Dendritic cell treated with granulocyte-macrophage colony-stimulating factor and Interleukin-4, amounts not matched to agents 40 ng/mL and 50 ng/mL, for 4 days (primary cell): ENCODE data around the gene ARHGAP24.
"Not testable (repeated sequence)": the region's sequence is repeated elsewhere in the genome, so short reads cannot be mapped to it uniquely, and the experiment has no call there.

Source experiments
- H3K27ac Mint-ChIP-seq: one replicate; pipeline ENCODE4 v1.8.0; 2022; ENCODE audit warnings: mild to moderate bottlenecking, mixed read lengths
- H3K27me3 Mint-ChIP-seq: one replicate; pipeline ENCODE4 v1.8.0; 2022; ENCODE audit warnings: mild to moderate bottlenecking, mixed read lengths
- H3K36me3 Mint-ChIP-seq: one replicate; pipeline ENCODE4 v1.8.0; 2022; ENCODE audit warnings: low read depth, mixed read lengths
- H3K4me1 Mint-ChIP-seq: one replicate; pipeline ENCODE4 v1.8.0; 2022; ENCODE audit warnings: low read depth, mixed read lengths
- H3K4me3 Mint-ChIP-seq: one replicate; pipeline ENCODE4 v1.8.0; 2022; ENCODE audit warnings: mild to moderate bottlenecking, moderate library complexity, mixed read lengths
- H3K9me3 Mint-ChIP-seq: one replicate; pipeline ENCODE4 v1.8.0; 2022; ENCODE audit warnings: mixed read lengths
- intact Hi-C: fragments of 100-400 bp; cut with micrococcal nuclease; formaldehyde crosslinking; loops from one replicate; pipeline ENCODE4 v1.15.0; 2022

Gene ARHGAP24

DNA sequence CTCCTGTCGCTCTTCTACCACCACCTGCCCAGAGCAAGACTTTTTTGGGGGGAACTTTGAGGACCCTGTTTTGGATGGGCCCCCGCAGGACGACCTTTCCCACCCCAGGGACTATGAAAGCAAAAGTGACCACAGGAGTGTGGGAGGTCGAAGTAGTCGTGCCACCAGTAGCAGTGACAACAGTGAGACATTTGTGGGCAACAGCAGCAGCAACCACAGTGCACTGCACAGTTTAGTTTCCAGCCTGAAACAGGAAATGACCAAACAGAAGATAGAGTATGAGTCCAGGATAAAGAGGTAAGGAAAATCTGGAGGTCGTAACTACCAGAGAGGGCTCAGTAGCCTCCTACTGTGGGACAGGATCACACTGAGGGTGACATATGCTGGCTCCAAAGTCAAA is 520.4 kb downstream of the ARHGAP24 start:
- Mint-ChIP-seq H3K4me1 (no peaks in the 10 kb centered on the region), H3K4me3 (no peak overlapping the region), H3K9me3 (no peaks in the 10 kb centered on the region), H3K27ac (no peak overlapping the region), H3K27me3 (no peaks in the 10 kb centered on the region), H3K36me3 (peaks cover 9% of the 10 kb centered on the region)
- intact Hi-C loops: no loop called here

DNA sequence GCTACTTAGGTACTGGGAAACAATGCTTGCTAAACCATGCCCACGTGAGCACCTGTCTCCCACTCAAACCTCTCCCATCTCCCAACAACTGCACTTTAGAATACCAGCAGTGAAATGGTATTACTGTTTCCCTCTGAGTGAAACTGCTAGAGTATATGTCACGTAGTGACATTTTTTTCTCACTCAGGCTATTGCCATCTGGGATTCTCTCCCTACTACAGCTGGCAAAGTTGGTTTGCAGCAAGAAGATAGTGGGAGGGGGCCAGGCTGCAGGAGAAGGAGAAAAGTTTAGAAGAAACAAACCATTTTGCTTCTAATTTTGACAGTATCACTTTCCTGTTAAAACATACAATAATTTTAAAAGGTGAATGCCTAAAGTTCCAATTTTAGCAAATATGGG is 526.6 kb downstream of the ARHGAP24 start:
- peaks cover 7% of the 10 kb centered on the region for H3K36me3 Mint-ChIP-seq
- no peaks in the 10 kb centered on the region for H3K4me1 Mint-ChIP-seq
- H3K27ac Mint-ChIP-seq: no peak overlapping the region
- H3K9me3 Mint-ChIP-seq: no peaks in the 10 kb centered on the region
- no peaks in the 10 kb centered on the region for H3K27me3 Mint-ChIP-seq
- H3K4me3 Mint-ChIP-seq: no peak overlapping the region
- intact Hi-C loops: no loop called here

DNA sequence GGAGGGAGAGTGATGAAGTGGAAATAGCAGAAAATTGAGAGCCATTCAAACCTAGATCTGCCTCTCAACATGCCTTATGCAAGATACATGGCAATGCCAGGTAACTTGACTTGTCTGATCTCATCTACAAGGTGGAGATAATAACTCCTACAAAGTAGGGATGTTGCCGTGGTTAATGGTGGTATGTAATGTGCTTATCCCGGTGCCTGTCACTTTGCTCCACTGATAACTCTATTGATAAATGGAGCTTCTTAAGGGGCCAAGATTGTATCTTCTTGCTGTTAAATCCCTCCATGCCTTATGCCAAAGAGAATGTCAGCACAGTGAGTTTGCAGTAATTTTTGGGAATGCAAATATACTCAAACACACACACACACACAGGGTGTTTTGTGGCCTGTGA is 529.1 kb downstream of the ARHGAP24 start:
- Mint-ChIP-seq H3K4me3 (no peak overlapping the region), H3K36me3 (peaks cover 7% of the 10 kb centered on the region), H3K27me3 (no peaks in the 10 kb centered on the region), H3K4me1 (no peaks in the 10 kb centered on the region), H3K27ac (no peak overlapping the region), H3K9me3 (no peaks in the 10 kb centered on the region)
- intact Hi-C loops: no loop called here

DNA sequence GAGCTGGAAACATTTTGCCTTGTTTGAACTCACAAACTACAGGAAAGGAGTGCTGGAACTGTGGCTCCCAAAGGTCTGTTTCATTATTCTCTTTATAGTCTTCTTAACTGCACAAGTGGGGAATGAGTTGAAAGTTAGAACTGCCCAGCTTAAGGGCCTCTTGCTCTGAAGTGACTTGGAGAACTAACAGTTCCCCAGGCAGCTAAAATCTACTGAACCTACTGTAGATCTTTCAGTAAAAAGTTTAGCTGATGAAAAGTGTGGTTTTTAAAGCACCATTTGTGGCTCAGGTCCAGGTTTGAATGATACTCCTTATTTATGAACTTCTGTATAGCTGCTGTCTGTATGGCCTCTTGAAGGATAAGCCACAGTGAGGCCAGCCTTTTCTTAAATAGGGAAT is 531.1 kb downstream of the ARHGAP24 start:
- Mint-ChIP-seq H3K27me3 (no peaks in the 10 kb centered on the region), H3K4me3 (no peak overlapping the region), H3K9me3 (no peaks in the 10 kb centered on the region), H3K36me3 (peaks cover 7% of the 10 kb centered on the region), H3K27ac (no peak overlapping the region), H3K4me1 (no peaks in the 10 kb centered on the region)
- intact Hi-C loops: no loop called here

DNA sequence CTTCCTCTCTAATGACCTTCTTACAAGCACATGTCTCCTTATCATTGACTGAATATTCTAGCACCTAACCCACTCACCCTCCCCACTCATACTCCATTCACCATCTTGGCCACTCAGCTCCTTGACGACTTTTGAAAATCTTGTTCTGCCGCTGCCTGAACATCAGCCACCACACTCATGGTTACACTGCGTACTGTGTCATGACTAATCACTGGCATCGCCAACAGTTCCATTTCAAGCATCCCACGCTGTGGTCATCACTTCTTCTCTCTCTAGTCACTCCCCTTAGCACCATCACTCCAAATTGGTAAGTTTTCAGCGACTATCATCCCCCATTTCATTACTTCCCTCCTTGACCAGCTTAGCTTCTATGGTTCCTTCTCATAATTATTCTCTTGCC is 532.1 kb downstream of the ARHGAP24 start:
- H3K9me3 Mint-ChIP-seq: no peaks in the 10 kb centered on the region
- no peak overlapping the region for H3K4me3 Mint-ChIP-seq
- intact Hi-C loops: no loop called here
- H3K27ac Mint-ChIP-seq: no peak overlapping the region
- no peaks in the 10 kb centered on the region for H3K4me1 Mint-ChIP-seq
- H3K27me3 Mint-ChIP-seq: no peaks in the 10 kb centered on the region
- H3K36me3 Mint-ChIP-seq: peaks cover 7% of the 10 kb centered on the region

DNA sequence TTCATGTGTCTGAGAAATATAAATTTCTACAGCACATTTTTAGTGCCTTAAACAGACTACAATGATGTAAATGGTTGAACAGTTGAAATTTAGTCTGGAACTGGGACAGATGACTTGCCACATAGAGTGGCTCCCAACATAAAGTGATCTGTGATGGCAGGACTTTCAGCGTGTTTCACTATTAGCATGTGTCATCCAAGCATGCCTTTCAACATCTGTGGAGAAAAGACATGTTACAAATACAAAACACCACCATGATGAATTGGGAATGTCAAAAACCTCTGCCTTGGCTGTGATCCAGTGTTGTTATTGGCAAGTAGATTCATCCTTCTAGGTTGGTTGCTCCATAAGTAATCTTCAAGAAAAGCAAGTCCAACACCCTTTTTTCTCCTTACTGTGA is 536.2 kb downstream of the ARHGAP24 start:
- Mint-ChIP-seq H3K4me3 (no peak overlapping the region), H3K27ac (no peak overlapping the region), H3K4me1 (no peaks in the 10 kb centered on the region), H3K27me3 (no peaks in the 10 kb centered on the region), H3K36me3 (no peaks in the 10 kb centered on the region), H3K9me3 (no peaks in the 10 kb centered on the region)
- intact Hi-C loops: no loop called here

DNA sequence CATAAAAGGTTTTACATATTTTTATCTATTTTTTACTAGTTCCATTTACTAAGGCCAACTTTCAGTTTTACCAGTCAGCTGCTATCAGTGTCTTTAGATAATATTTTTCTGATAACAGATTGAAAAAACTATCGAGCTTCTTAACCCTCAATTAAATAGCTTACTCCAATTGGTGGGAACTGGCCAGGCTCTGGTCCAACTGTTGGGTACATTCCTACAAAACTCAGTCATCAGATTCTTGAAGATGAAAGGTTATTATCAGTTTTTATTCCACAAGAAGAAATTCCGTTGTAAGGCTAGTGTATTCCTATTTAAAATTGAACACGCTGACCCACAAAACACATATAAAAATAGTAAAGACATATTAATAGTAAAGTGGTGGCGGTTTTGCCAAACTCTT is 538.7 kb downstream of the ARHGAP24 start:
- no peak overlapping the region for H3K27ac Mint-ChIP-seq

DNA sequence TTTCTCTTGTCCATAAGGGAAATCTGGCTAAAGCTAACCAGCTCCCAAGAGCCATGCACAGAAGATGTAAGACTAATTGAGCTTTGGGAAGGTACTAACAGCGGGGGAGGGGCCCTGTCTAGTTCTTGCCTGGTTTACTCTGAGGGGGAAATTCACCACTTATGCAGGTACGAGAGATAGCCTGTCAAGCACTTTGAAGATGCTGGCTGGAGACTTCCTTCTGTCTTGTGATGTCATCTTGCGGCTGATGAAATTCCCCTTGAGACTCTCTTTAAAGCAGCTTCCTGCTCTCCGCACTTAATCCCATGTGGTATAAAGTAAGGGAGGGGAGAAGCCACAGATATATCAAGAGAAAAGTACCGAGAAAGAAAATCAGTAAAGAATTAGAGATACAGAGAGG is 539.6 kb downstream of the ARHGAP24 start:
- H3K27ac Mint-ChIP-seq: no peak overlapping the region
- H3K36me3 Mint-ChIP-seq: no peaks in the 10 kb centered on the region
- H3K4me3 Mint-ChIP-seq: no peak overlapping the region
- H3K27me3 Mint-ChIP-seq: no peaks in the 10 kb centered on the region
- intact Hi-C loops: no loop called here
- no peaks in the 10 kb centered on the region for H3K9me3 Mint-ChIP-seq
- H3K4me1 Mint-ChIP-seq: no peaks in the 10 kb centered on the region

More for the DNA sequence above, 538.7 kb downstream of the ARHGAP24 start:
- H3K4me1 Mint-ChIP-seq: no peaks in the 10 kb centered on the region
- H3K36me3 Mint-ChIP-seq: no peaks in the 10 kb centered on the region
- H3K9me3 Mint-ChIP-seq: no peaks in the 10 kb centered on the region
- no peaks in the 10 kb centered on the region for H3K27me3 Mint-ChIP-seq
- no peak overlapping the region for H3K4me3 Mint-ChIP-seq
- intact Hi-C loops: no loop called here

DNA sequence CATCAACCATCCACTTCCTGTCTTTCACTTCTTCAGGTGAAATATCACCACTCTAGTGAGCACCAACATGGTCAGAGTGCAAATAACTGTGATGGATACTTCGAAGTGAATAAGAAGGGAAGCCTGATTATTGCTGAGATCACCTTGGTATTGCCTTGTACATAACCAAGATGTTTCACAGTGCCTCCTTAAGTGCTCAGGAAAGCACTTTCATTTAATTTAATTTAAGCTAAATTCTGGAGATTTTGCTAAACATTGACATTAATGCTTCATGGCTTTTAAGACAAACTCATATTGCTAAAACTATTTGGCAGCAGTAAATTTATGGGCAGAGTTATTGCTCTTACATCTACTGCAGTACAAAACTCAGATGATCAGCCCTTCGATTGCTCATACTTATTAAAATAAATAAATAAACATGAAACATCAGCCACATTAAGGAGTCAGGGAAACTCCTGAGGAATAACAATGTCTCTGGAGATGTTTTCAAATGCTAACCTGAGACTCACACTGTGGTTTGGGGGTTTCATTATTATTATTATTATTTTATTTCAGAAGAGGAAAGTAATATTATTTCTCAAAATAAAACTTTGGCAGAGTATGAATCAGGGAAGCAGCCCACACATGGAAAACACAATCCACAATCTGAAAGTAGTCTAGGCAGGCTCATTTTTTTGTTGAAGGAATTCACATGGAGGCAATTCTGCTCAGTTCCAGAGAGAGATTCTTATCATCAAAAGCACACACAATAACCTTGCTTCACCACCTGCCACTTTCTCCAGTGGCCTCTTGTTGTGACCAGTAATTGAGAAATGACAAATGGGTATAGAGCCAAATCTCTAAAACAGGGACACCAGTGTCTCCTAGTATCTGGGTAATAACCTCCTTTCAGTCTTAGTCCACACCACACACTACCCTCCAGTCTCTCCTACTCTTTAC is 540.7 kb downstream of the ARHGAP24 start:
- Mint-ChIP-seq H3K4me3 (no peak overlapping the region), H3K27me3 (no peaks in the 10 kb centered on the region)
- intact Hi-C loops: no loop called here

DNA sequence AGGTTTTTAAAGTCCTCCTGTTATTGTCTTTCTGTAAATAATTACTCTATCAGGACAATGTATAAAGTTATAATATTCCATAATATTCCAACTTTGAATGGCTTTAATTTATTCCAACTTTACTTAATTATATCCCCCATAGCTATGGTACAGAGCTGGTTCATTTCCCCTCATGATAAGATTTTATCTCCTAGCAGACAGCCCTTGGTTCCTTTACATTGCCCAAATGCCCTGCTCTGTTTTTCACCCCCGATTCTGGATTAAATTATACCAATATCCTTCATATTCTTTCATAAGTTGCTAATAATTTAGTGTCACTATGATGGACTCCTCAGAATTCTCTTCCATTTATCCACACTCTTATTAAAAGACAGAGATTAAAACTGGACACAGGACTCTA is 544.4 kb downstream of the ARHGAP24 start:
- H3K9me3 Mint-ChIP-seq: no peaks in the 10 kb centered on the region
- peaks cover 2% of the 10 kb centered on the region for H3K4me1 Mint-ChIP-seq
- no peak overlapping the region for H3K4me3 Mint-ChIP-seq
- intact Hi-C loops: no loop called here
- H3K27me3 Mint-ChIP-seq: no peaks in the 10 kb centered on the region
- H3K27ac Mint-ChIP-seq: no peak overlapping the region
- no peaks in the 10 kb centered on the region for H3K36me3 Mint-ChIP-seq

More for the DNA sequence above, 540.7 kb downstream of the ARHGAP24 start:
- no peaks in the 10 kb centered on the region for H3K9me3 Mint-ChIP-seq
- no peak overlapping the region for H3K27ac Mint-ChIP-seq
- no peaks in the 10 kb centered on the region for H3K36me3 Mint-ChIP-seq
- H3K4me1 Mint-ChIP-seq: no peaks in the 10 kb centered on the region

DNA sequence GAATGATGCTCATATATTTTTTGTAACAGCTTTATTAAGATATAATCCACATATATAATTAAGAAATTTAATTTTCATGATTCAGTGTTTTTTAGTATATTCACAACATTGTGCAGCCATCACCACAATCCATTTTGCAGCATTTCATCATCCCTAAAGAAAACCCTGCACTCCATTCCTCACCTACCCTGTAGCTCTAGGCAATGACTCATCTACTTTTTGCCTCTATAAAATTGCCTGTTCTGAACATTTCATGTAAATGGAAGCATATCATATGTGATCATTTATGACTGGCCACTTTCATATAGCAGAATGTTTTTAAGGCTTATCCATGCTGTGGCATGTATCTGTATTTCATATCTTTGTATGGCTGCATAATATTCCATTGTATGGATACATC is 545.0 kb downstream of the ARHGAP24 start:
- Mint-ChIP-seq H3K4me1 (peaks cover 8% of the 10 kb centered on the region), H3K9me3 (no peaks in the 10 kb centered on the region), H3K4me3 (no peak overlapping the region), H3K36me3 (no peaks in the 10 kb centered on the region), H3K27me3 (no peaks in the 10 kb centered on the region), H3K27ac (no peak overlapping the region)
- intact Hi-C loops: no loop called here

DNA sequence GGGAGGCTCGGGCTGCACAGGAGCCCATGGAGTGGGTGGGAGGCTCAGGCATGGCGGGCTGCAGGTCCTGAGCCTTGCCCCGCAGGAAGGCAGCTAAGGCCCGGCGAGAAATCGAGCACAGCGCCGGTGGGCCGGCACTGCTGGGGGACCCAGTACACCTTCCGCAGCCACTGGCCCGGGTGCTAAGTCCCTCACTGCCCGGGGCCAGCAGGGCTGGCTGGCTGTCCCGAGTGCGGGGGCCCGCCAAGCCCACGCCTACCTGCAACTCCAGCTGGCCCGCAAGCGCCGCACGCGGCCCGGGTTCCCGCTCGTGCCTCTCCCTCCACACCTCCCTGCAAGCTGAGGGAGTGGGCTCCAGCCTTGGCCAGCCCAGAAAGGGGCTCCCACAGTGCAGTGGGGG is 546.7 kb downstream of the ARHGAP24 start:
- intact Hi-C loops, H3K9me3 Mint-ChIP-seq, H3K4me1 Mint-ChIP-seq, H3K27me3 Mint-ChIP-seq, H3K36me3 Mint-ChIP-seq, H3K27ac Mint-ChIP-seq, H3K4me3 Mint-ChIP-seq: not testable (repeated sequence)

DNA sequence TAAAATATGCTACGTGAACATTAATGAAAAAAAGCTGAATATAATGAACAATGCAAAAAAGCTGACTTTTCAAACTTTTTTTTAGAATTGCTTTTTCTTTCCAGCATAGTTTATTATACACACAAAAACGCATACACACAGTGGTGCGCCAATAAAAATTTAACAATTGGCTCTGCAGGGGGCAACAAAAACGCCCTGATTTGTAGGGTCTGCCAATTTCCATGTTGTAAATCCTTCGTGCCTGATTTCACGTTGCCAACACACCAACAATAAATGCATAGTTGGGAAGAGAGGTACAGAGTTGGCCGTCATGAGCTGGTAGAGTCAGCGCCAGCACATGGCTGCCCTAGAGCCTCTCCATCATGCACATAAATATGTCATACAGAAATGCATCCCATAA is 551.8 kb downstream of the ARHGAP24 start:
- Mint-ChIP-seq H3K9me3 (no peaks in the 10 kb centered on the region), H3K27me3 (no peaks in the 10 kb centered on the region), H3K4me3 (no peak overlapping the region), H3K27ac (no peak overlapping the region), H3K36me3 (no peaks in the 10 kb centered on the region), H3K4me1 (peaks cover 15% of the 10 kb centered on the region)
- intact Hi-C loops: no loop called here

DNA sequence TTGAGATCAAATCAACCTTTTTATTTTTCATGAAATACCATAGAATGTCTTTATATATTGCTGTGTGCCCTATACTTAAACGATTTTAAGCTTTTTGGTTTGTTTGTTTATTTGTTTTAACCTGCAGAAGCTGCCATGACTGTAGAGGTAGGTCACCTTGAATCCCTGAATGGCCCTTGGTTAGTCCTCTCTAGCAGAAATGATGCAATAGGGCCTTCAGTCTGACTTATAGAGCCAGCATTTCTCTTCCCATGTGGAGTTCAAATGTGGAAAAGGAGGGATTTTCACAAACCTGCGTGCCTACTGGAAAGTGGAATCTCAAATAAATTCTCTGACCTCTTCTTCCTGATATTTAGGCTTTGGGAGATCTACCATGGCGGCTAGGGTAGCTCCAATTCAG is 557.0 kb downstream of the ARHGAP24 start:
- no peaks in the 10 kb centered on the region for H3K36me3 Mint-ChIP-seq
- H3K27me3 Mint-ChIP-seq: no peaks in the 10 kb centered on the region
- intact Hi-C loops: no loop called here
- peaks cover 37% of the 10 kb centered on the region for H3K4me1 Mint-ChIP-seq
- no peak overlapping the region for H3K4me3 Mint-ChIP-seq
- H3K9me3 Mint-ChIP-seq: no peaks in the 10 kb centered on the region
- H3K27ac Mint-ChIP-seq: no peak overlapping the region

DNA sequence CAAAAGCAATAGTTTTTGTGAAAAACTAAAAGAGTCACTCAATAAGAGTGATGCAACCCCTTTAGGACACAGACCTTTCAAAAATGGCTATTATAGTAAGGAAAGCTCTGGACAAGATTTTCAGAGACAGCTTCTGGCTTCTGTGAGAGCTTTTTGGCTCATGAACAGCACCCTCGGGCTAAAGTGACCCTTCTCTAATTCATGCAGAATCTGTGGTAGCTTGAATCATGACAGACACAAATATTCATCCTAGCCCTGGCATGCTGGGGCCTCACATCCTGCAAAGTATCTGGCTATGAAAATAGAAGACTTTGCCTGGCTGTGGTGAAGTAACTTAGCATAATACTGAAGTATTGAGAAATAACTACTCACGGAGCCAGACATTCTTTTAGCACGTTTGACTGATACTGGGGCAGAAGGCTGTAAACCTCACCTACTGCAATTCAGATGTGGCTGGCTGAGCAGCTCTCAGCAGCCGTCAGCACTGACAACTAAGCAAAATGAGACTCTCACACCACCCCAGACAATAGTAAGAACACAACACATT is 557.6 kb downstream of the ARHGAP24 start:
- Mint-ChIP-seq H3K4me3 (no peak overlapping the region), H3K27ac (no peak overlapping the region), H3K9me3 (no peaks in the 10 kb centered on the region), H3K36me3 (no peaks in the 10 kb centered on the region), H3K27me3 (no peaks in the 10 kb centered on the region), H3K4me1 (peaks cover 37% of the 10 kb centered on the region)
- intact Hi-C loops: no loop called here
